ENCODE data around the gene UGT1A6. TPM values are rescaled to one million over a fixed set of nuclear protein-coding genes. Genes with fewer than 3 reads are reported as not detected.

Gene UGT1A6
- total RNA-seq, 1 experiment from 2014 or later = 549 TPM

DNA sequence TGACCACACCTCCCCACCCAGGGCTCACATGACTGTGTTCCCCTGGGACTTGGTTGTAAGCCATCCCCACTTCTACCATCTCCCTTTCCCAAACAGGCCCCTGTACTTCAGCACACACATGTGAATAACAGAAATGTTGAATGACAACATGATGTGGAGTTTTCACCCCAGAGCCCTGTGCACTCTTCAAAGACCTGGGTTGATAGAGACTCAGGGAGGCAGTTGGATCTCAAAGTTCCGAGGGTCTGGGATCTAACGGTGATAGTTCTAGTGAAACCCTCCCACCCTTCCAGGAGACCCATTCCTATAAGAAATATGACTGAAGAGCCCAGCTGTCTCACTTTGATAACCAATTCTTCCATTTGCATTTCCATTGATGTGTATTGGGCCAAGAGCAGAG is 85.3 kb downstream of the UGT1A6 start, which contains the start of gene MROH2A:
Gene MROH2A (plus strand): TSS at position 301 of the 400 bp plus-strand sequence. CDS start 1,029 bp downstream, outside the sequence.
- no peak within 1 kb of the TSS for H3K27ac ChIP-seq
- ChIA-PET POLR2A (ENCODE audit: unreplicated experiment) (interaction anchor here (0.6 kb wide), 1 partner anchor 87 kb away, joined by 4 read pairs; no protein-coding TSS in a partner anchor), CTCF (no interaction called here)
- H3K79me2 ChIP-seq (ENCODE audit: low read depth) = no peaks in the 10 kb centered on the region
- no peak within 1 kb of the TSS for H3K4me3 ChIP-seq
- no TSS peak for BruUV-seq (replicated peaks)
- intact Hi-C loops (cut with micrococcal nuclease; ENCODE audit: unreplicated experiment) = no loop called here
- H3K9me2 ChIP-seq (ENCODE audit: insufficient read depth) = no peaks in the 10 kb centered on the region
- H3K27me3 ChIP-seq (ENCODE audit: insufficient read depth, low read depth) = no peaks in the 10 kb centered on the region
- DNase-seq = no peak
- no peaks in the 10 kb centered on the region for H3K36me3 ChIP-seq (ENCODE audit: low read depth)
- H4K20me1 ChIP-seq (ENCODE audit: insufficient read depth) = no peaks in the 10 kb centered on the region
- peaks cover 33% of the 10 kb centered on the region; the same call in 1 of the 2 replicates for H3F3A ChIP-seq (ENCODE audit: insufficient read depth, low read depth)
- H2AFZ ChIP-seq = no peak within 1 kb of the TSS
- no peak within 1 kb of the TSS for H3K4me2 ChIP-seq
- no peaks in the 10 kb centered on the region for H3K4me1 ChIP-seq (replicated peaks; ENCODE audit: insufficient read depth)
- TF ChIP-seq, protein P1, sequence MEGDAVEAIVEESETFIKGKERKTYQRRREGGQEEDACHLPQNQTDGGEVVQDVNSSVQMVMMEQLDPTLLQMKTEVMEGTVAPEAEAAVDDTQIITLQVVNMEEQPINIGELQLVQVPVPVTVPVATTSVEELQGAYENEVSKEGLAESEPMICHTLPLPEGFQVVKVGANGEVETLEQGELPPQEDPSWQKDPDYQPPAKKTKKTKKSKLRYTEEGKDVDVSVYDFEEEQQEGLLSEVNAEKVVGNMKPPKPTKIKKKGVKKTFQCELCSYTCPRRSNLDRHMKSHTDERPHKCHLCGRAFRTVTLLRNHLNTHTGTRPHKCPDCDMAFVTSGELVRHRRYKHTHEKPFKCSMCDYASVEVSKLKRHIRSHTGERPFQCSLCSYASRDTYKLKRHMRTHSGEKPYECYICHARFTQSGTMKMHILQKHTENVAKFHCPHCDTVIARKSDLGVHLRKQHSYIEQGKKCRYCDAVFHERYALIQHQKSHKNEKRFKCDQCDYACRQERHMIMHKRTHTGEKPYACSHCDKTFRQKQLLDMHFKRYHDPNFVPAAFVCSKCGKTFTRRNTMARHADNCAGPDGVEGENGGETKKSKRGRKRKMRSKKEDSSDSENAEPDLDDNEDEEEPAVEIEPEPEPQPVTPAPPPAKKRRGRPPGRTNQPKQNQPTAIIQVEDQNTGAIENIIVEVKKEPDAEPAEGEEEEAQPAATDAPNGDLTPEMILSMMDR (conservative IDR thresholded peaks at IDR 0.05) = no peak
- TF ChIP-seq EZH2 (IDR thresholded peaks at IDR 0.05; ENCODE audit: low read depth) = no peak
- no peaks in the 10 kb centered on the region; the same call in 1 of the 2 replicates for H3K9me3 ChIP-seq (ENCODE audit: insufficient read depth, low read depth)

DNA sequence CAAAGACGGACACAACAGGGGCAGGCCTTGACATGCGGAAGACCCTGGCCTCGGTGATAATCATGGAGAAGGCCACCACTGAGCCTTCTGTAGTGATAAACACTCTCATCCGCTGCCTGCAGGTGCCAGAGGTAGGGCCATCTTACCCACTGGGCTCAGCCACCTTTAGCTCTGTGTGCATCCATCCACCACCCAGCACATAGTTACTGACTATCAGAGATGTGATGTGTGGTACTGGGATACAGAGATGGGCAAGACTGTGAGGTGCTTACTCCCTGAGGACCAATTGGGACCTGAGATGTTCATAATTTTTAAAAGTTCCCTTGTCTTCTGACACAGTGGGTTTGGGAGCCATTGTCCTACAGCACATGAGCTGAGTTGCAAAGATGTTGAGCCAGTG is 87.0 kb downstream of the UGT1A6 start:
- Histone ChIP-seq H4K20me1 (ENCODE audit: insufficient read depth) (no peaks in the 10 kb centered on the region), H3K9me2 (ENCODE audit: insufficient read depth) (no peaks in the 10 kb centered on the region), H3K27ac (no peak overlapping the region), H3F3A (ENCODE audit: insufficient read depth, low read depth) (peaks cover 18% of the 10 kb centered on the region; the same call in 1 of the 2 replicates), H3K27me3 (ENCODE audit: insufficient read depth, low read depth) (no peaks in the 10 kb centered on the region), H2AFZ (no peak overlapping the region), H3K79me2 (ENCODE audit: low read depth) (no peaks in the 10 kb centered on the region), H3K4me3 (no peak overlapping the region), H3K36me3 (ENCODE audit: low read depth) (no peaks in the 10 kb centered on the region), H3K4me1 (replicated peaks; ENCODE audit: insufficient read depth) (no peaks in the 10 kb centered on the region), H3K4me2 (no peak overlapping the region), H3K9me3 (ENCODE audit: insufficient read depth, low read depth) (no peaks in the 10 kb centered on the region; the same call in 1 of the 2 replicates)
- POLR2A ChIA-PET (ENCODE audit: unreplicated experiment) = no interaction called here
- no peak for DNase-seq
- no peak for TF ChIP-seq EZH2 (IDR thresholded peaks at IDR 0.05; ENCODE audit: low read depth)
- TF ChIP-seq, protein P1 (conservative IDR thresholded peaks at IDR 0.05) = no peak
- no TSS peak for BruUV-seq (replicated peaks)
- CTCF ChIA-PET = no interaction called here
- intact Hi-C loops (cut with micrococcal nuclease; ENCODE audit: unreplicated experiment) = no loop called here

DNA sequence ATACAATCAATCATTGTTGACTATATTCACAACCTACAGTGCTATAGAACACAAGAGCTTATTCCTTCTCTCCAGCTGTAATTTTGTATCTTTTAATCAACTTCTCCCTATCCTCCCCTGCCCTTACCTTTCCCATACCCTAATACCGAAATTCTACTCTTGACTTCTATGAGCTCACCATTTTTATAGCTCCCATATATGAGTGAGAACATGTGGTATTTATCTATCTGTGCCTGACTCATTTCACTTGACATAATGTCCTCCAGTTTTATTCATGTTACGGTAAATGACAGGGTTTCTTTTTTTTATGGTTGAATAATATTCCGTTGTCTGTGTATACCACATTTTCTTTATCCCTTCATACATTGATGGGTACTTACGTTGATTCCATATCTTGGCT is 88.1 kb downstream of the UGT1A6 start:
- Histone ChIP-seq H3K27ac (no peak overlapping the region), H3F3A (ENCODE audit: insufficient read depth, low read depth) (peaks cover 14% of the 10 kb centered on the region; the same call in 1 of the 2 replicates), H3K27me3 (ENCODE audit: insufficient read depth, low read depth) (no peaks in the 10 kb centered on the region), H2AFZ (no peak overlapping the region), H3K4me3 (no peak overlapping the region), H3K79me2 (ENCODE audit: low read depth) (no peaks in the 10 kb centered on the region), H3K9me3 (ENCODE audit: insufficient read depth, low read depth) (no peaks in the 10 kb centered on the region; the same call in 1 of the 2 replicates), H3K4me1 (replicated peaks; ENCODE audit: insufficient read depth) (no peaks in the 10 kb centered on the region), H3K4me2 (no peak overlapping the region), H3K36me3 (ENCODE audit: low read depth) (no peaks in the 10 kb centered on the region), H3K9me2 (ENCODE audit: insufficient read depth) (no peaks in the 10 kb centered on the region), H4K20me1 (ENCODE audit: insufficient read depth) (no peaks in the 10 kb centered on the region)
- intact Hi-C loops (cut with micrococcal nuclease; ENCODE audit: unreplicated experiment) = no loop called here
- ChIA-PET CTCF (interaction anchor here (0.5 kb wide), 1 partner anchor 65 kb away, joined by 5 read pairs; no protein-coding TSS in a partner anchor), POLR2A (ENCODE audit: unreplicated experiment) (interaction anchor here (0.7 kb wide), 1 partner anchor 1383 kb away, joined by 3 read pairs; no protein-coding TSS in a partner anchor)
- DNase-seq = no peak
- BruUV-seq (replicated peaks) = no TSS peak
- TF ChIP-seq EZH2 (IDR thresholded peaks at IDR 0.05; ENCODE audit: low read depth) = no peak
- TF ChIP-seq, protein P1 (conservative IDR thresholded peaks at IDR 0.05) = no peak
